AG04449 (cell line): ENCODE results near the gene GRK7.

Experiments used
- CTCF ChIA-PET: fragments of 350-600 bp; formaldehyde crosslinking; extraction: SDS; loops from one replicate; lab custom pipeline; 2021; ENCODE audit warnings: antibody characterized with exemption; lab: Yijun Ruan, JAX
- POLR2A ChIA-PET: fragments of 400-600, 350-600 bp; formaldehyde crosslinking; extraction: SDS; loops from one replicate; lab custom pipeline; 2020; ENCODE audit warnings: antibody characterized with exemption, inconsistent platforms; lab: Yijun Ruan, JAX
- DNase-seq: peaks from one replicate; pipeline ENCODE4 v3.0.0-alpha.2; 2010; ENCODE audit warnings: low read depth, low spot score
- H3K4me3 ChIP-seq: 2 replicates; pipeline ENCODE4 v1.5.1; 2011; ENCODE audit warnings: low read depth, mild to moderate bottlenecking, control low read depth, low read length
- CTCF ChIP-seq: IDR thresholded peaks from one replicate; pipeline ENCODE4 v1.5.1; 2011; ENCODE audit warnings: mild to moderate bottlenecking, moderate library complexity, low read length, control low read depth, inconsistent platforms; ENCODE audit not compliant: insufficient read depth; ENCODE audit errors: missing control alignments

Gene GRK7

DNA sequence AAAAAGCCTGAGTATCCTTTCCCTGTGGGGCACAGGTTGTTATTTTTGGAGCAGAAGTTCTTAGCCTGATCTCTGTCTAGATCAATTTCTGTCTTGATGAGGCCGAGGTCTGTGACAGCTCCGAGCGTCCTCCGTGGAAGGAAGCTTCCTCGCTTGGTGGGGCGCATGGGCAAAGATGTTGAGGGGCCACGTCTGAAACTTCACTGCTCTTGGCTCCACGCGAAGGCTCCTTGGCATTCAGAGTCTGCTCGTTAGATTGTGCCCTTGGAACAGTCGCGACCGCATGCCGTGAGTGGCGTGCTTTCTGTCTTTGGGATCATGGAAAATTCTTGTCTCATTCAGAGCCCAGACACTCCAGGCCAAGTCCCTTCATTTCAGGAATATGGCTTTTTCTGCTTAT is 13.7 kb downstream of the GRK7 start:
- no peak for TF ChIP-seq CTCF
- H3K4me3 ChIP-seq: no peak overlapping the region
- ChIA-PET CTCF (no interaction called here), POLR2A (no interaction called here)
- no peak for DNase-seq

DNA sequence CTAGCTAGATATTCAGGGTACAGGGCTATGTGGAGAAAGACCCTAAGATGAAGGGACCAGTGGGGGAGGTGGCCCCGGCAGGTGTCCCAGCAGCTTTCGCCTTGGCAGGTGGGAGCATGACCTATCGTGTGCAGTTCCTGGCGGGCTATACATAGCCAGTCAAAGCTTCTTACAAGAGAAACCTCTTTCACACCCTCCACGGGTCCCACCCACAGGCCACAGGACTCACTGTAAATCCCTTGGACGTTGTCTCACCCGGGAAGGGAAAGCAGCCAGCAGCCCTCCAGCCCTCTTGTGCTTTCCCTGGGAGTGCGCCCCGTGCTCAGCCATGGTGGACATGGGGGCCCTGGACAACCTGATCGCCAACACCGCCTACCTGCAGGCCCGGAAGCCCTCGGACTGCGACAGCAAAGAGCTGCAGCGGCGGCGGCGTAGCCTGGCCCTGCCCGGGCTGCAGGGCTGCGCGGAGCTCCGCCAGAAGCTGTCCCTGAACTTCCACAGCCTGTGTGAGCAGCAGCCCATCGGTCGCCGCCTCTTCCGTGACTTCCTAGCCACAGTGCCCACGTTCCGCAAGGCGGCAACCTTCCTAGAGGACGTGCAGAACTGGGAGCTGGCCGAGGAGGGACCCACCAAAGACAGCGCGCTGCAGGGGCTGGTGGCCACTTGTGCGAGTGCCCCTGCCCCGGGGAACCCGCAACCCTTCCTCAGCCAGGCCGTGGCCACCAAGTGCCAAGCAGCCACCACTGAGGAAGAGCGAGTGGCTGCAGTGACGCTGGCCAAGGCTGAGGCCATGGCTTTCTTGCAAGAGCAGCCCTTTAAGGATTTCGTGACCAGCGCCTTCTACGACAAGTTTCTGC is 15.0 kb downstream of the GRK7 start:
- ChIA-PET POLR2A (no interaction called here), CTCF (no interaction called here)
- DNase-seq: no peak
- no peak overlapping the region for H3K4me3 ChIP-seq
- TF ChIP-seq CTCF: no peak

DNA sequence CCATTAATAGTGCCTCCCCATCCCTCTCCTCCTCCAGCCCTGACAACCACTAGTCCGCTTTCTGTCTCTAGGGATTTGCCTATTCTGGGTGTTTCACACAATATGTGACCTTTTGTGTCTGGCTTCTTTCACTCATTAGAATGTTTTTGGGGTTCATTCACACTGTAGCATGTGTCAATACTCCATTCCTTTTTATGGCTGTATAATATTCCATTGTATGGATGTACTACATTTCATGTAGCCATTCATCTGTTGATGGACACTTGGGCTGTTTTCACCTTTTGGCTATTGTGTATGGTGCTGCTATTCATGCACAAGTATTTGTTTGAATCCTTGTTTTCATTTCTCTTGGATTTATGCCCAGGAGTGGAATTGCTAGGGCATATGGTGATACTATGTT is 16.5 kb downstream of the GRK7 start:
- TF ChIP-seq CTCF: no peak
- ChIA-PET POLR2A (no interaction called here), CTCF (no interaction called here)
- no peak for DNase-seq
- H3K4me3 ChIP-seq: no peak overlapping the region

- no peak for TF ChIP-seq CTCF
- ChIA-PET POLR2A (no interaction called here), CTCF (interaction anchor here (0.6 to 1.0 kb wide), 3 partner anchors 44 to 93 kb away, joined by 3 read pairs; partner anchors contain the start of gene RNF7)
- no peak for DNase-seq
- no peak overlapping the region for H3K4me3 ChIP-seq
Observed at GRCh38 chr3:141782386-141782932, 19.3 kb downstream of the GRK7 start.

- CTCF ChIA-PET: no interaction called here
- no peak for TF ChIP-seq CTCF
- DNase-seq: no peak
- no peak overlapping the region for H3K4me3 ChIP-seq
- POLR2A ChIA-PET: no interaction called here
Observed at GRCh38 chr3:141783632-141784031, 20.4 kb downstream of the GRK7 start.

DNA sequence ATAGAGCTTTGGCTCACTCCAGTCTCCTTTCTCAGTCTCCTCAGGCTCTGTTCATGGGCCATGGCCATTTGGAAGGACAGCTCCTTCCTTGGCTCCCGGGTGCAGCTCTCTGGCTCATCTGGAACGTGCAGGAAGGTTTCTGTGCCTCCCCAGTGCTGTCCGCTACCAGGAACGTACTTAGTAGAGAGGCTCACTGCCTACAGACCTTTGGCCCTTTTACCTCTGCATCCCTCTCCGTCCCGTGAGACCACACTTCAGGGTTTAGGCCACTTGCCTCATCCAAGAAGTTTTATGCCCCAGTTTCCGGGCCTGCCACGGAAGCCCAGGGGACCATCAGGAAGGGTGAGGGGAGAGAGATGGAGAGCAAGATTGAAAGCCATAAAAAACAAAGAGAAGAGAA is 20.9 kb downstream of the GRK7 start:
- no peak for DNase-seq
- H3K4me3 ChIP-seq: no peak overlapping the region
- CTCF ChIA-PET: no interaction called here
- POLR2A ChIA-PET: no interaction called here
- no peak for TF ChIP-seq CTCF
